ENCODE data around the gene TASL.

DNA sequence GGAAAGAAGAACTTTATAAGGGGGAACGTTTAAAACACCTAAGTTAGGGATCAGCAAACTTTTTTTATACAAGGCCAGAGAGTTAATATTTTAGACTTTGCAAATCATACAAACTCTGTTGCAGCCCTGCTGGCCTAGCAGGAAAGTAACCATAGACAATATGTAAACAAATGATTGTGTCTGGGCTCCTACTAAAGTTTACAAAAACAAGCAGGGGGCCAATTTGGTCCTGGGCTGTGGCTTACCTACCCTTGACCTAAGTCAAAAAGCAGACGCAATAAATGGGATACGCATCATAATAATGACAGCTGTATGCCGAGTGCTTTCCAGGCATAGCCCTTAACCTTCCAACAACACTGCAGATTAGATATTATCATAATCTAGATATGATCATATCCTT is 4.9 kb downstream of the TASL start:
- TF ChIP-seq POLR2AphosphoS5 (IDR thresholded peaks at IDR 0.05) (no peak), POLR2A (IDR thresholded peaks at IDR 0.05) (no peak)
- TF ChIP-seq, protein P1, sequence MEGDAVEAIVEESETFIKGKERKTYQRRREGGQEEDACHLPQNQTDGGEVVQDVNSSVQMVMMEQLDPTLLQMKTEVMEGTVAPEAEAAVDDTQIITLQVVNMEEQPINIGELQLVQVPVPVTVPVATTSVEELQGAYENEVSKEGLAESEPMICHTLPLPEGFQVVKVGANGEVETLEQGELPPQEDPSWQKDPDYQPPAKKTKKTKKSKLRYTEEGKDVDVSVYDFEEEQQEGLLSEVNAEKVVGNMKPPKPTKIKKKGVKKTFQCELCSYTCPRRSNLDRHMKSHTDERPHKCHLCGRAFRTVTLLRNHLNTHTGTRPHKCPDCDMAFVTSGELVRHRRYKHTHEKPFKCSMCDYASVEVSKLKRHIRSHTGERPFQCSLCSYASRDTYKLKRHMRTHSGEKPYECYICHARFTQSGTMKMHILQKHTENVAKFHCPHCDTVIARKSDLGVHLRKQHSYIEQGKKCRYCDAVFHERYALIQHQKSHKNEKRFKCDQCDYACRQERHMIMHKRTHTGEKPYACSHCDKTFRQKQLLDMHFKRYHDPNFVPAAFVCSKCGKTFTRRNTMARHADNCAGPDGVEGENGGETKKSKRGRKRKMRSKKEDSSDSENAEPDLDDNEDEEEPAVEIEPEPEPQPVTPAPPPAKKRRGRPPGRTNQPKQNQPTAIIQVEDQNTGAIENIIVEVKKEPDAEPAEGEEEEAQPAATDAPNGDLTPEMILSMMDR (IDR thresholded peaks at IDR 0.05) = no peak

All from prostate gland (tissue), 2 donors.